ENCODE measurements around the gene RTL10.

GRCh38 chr22:19871845-19872778 lies 17.4 kb upstream of the RTL10 start:
- TF ChIP-seq, protein P1, sequence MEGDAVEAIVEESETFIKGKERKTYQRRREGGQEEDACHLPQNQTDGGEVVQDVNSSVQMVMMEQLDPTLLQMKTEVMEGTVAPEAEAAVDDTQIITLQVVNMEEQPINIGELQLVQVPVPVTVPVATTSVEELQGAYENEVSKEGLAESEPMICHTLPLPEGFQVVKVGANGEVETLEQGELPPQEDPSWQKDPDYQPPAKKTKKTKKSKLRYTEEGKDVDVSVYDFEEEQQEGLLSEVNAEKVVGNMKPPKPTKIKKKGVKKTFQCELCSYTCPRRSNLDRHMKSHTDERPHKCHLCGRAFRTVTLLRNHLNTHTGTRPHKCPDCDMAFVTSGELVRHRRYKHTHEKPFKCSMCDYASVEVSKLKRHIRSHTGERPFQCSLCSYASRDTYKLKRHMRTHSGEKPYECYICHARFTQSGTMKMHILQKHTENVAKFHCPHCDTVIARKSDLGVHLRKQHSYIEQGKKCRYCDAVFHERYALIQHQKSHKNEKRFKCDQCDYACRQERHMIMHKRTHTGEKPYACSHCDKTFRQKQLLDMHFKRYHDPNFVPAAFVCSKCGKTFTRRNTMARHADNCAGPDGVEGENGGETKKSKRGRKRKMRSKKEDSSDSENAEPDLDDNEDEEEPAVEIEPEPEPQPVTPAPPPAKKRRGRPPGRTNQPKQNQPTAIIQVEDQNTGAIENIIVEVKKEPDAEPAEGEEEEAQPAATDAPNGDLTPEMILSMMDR (IDR thresholded peaks at IDR 0.05) = no peak
- TF ChIP-seq POLR2A (IDR thresholded peaks at IDR 0.05) = no peak
